ENCODE results near the gene BEST1. TPM values are rescaled to one million over a fixed set of nuclear protein-coding genes. Genes with fewer than 3 reads are reported as not detected.
"Not testable (repeated sequence)": the region's sequence is repeated elsewhere in the genome, so short reads cannot be mapped to it uniquely, and the experiment has no call there.

Gene BEST1
- total RNA-seq, 4 donors from 2014 or later: 3.0 to 4.0 (median 3.4) TPM

- no peak for ATAC-seq
- Histone ChIP-seq H3K27ac (no peak overlapping the region), H3K27me3 (no peaks in the 10 kb centered on the region), H3K4me3 (no peak overlapping the region), H3K4me1 (peaks cover 0 to 21% (median 0%) of the 10 kb centered on the region in 3 donors), H3K9me3 (peaks cover 0 to 11% (median 0%) of the 10 kb centered on the region in 3 donors), H3K36me3 (no peaks in the 10 kb centered on the region)
- no peak for TF ChIP-seq POLR2A (IDR thresholded peaks at IDR 0.05)
- 34 to 58% methylated on average over 4 to 6 of the region's 12 CpGs for WGBS, 2 donors (ENCODE audit: low coverage in 1 of 2)
These were observed 51.5 kb downstream of the BEST1 start for GRCh38 chr11:62001450-62002191.

GRCh38 chr11:62002283-62002682, 52.1 kb downstream of the BEST1 start:
- ATAC-seq, H3K27me3 ChIP-seq, H3K27ac ChIP-seq, H3K4me3 ChIP-seq, H3K36me3 ChIP-seq: not testable (repeated sequence)
- 91 to 92% methylated on average over 4 to 8 of the region's 8 CpGs for WGBS, 2 donors (ENCODE audit: low coverage in 1 of 2)
- H3K9me3 ChIP-seq: peaks cover 0 to 11% (median 0%) of the 10 kb centered on the region in 3 donors
- peaks cover 0 to 21% (median 0%) of the 10 kb centered on the region in 3 donors for H3K4me1 ChIP-seq

GRCh38 chr11:62004473-62004872, 54.3 kb downstream of the BEST1 start:
- Histone ChIP-seq H3K27ac (peak overlapping the region in 1 of 4 donors; percentile 24), H3K36me3 (no peaks in the 10 kb centered on the region), H3K4me3 (no peak overlapping the region), H3K4me1 (peaks cover 0 to 21% (median 0%) of the 10 kb centered on the region in 3 donors), H3K9me3 (peaks cover 0 to 6% (median 0%) of the 10 kb centered on the region in 3 donors), H3K27me3 (no peaks in the 10 kb centered on the region)
- TF ChIP-seq EP300 (IDR thresholded peaks at IDR 0.05) (no peak), POLR2A (IDR thresholded peaks at IDR 0.05) (no peak), POLR2AphosphoS5 (IDR thresholded peaks at IDR 0.05) (no peak), CTCF (IDR thresholded peaks at IDR 0.05) (no peak)
- ATAC-seq: peak; percentile 53
- 73% methylated on average over 2 of the region's 2 CpGs; no CpG with 5 or more reads in 1 of the 2 donors for WGBS, 2 donors (ENCODE audit: low coverage in 1 of 2)

GRCh38 chr11:62008193-62008592, 58.0 kb downstream of the BEST1 start:
- ATAC-seq: no peak
- TF ChIP-seq EP300 (IDR thresholded peaks at IDR 0.05): no peak
- no peak for TF ChIP-seq POLR2AphosphoS5 (IDR thresholded peaks at IDR 0.05)
- no peak for TF ChIP-seq CTCF (IDR thresholded peaks at IDR 0.05)
- TF ChIP-seq POLR2A (IDR thresholded peaks at IDR 0.05): no peak

GRCh38 chr11:62010935-62011528, 60.9 kb downstream of the BEST1 start:
- WGBS, 2 donors (ENCODE audit: low coverage in 1 of 2): 80 to 93% methylated on average over 1 to 3 of the region's 4 CpGs
- ATAC-seq: no peak
- no peak for TF ChIP-seq POLR2A (IDR thresholded peaks at IDR 0.05)
- TF ChIP-seq POLR2AphosphoS5 (IDR thresholded peaks at IDR 0.05): no peak
- no peak for TF ChIP-seq EP300 (IDR thresholded peaks at IDR 0.05)
- no peak for TF ChIP-seq CTCF (IDR thresholded peaks at IDR 0.05)

More at GRCh38 chr11:62008193-62008592, 58.0 kb downstream of the BEST1 start:
- Histone ChIP-seq H3K4me1 (peaks cover 0 to 16% (median 0%) of the 10 kb centered on the region in 3 donors), H3K36me3 (no peaks in the 10 kb centered on the region), H3K27me3 (no peaks in the 10 kb centered on the region), H3K4me3 (no peak overlapping the region), H3K9me3 (no peaks in the 10 kb centered on the region), H3K27ac (no peak overlapping the region)
- 100% methylated on average over 1 of the region's 1 CpG for WGBS, 2 donors (ENCODE audit: low coverage in 1 of 2)

GRCh38 chr11:62011881-62012280, 61.7 kb downstream of the BEST1 start:
- H3K27me3 ChIP-seq: no peaks in the 10 kb centered on the region
- TF ChIP-seq CTCF (IDR thresholded peaks at IDR 0.05) (no peak), POLR2AphosphoS5 (IDR thresholded peaks at IDR 0.05) (no peak), EP300 (IDR thresholded peaks at IDR 0.05) (no peak), POLR2A (IDR thresholded peaks at IDR 0.05) (no peak)
- 86 to 95% methylated on average over 4 of the region's 9 CpGs for WGBS, 2 donors (ENCODE audit: low coverage in 1 of 2)

More at GRCh38 chr11:62010935-62011528, 60.9 kb downstream of the BEST1 start:
- H3K36me3 ChIP-seq: no peaks in the 10 kb centered on the region
- no peaks in the 10 kb centered on the region for H3K27me3 ChIP-seq
- H3K9me3 ChIP-seq: no peaks in the 10 kb centered on the region
- H3K27ac ChIP-seq: no peak overlapping the region
- no peaks in the 10 kb centered on the region for H3K4me1 ChIP-seq
- H3K4me3 ChIP-seq: no peak overlapping the region

More at GRCh38 chr11:62011881-62012280, 61.7 kb downstream of the BEST1 start:
- no peak for ATAC-seq
- no peaks in the 10 kb centered on the region for H3K36me3 ChIP-seq
- H3K9me3 ChIP-seq: no peaks in the 10 kb centered on the region
- no peak overlapping the region for H3K27ac ChIP-seq
- no peaks in the 10 kb centered on the region for H3K4me1 ChIP-seq
- no peak overlapping the region for H3K4me3 ChIP-seq

Measured in gastroesophageal sphincter (tissue), 4 donors.